Keratinocyte (primary cell): Measurements from ENCODE around the gene PTPN6. TPM values are rescaled to one million over a fixed set of nuclear protein-coding genes. Genes with fewer than 3 reads are reported as not detected.

Source experiments
- DNase-seq: peaks from one replicate; pipeline ENCODE4 v3.0.0-alpha.2; 2011; ENCODE audit warnings: low read depth, missing footprints, low spot score
- FAIRE-seq: peaks from 2 replicates; lab custom pipeline; 2011; peaks lifted over from hg19 to GRCh38; lab: Jason Lieb, UNC
- H2AFZ ChIP-seq: 2 replicates; pipeline ENCODE4 v1.6.0; 2012; ENCODE audit warnings: low read length, control low read depth, inconsistent platforms; ENCODE audit not compliant: control insufficient read depth
- H3K27ac ChIP-seq: 2 replicates; pipeline ENCODE4 v1.5.1; 2011; ENCODE audit warnings: low read length; ENCODE audit not compliant: control insufficient read depth, insufficient read depth
- H3K27me3 ChIP-seq: 3 replicates; pipeline ENCODE4 v1.6.0; 2011; ENCODE audit warnings: low read length; ENCODE audit not compliant: control insufficient read depth, insufficient read depth; ENCODE audit errors: extremely low read depth
- H3K36me3 ChIP-seq, 2 experiments: 2 replicates in 1 of 2; 3 replicates in 1 of 2; pipeline ENCODE4 v1.5.1; 2011; ENCODE audit warnings: low read length in 2 of 2, mild to moderate bottlenecking in 1 of 2; ENCODE audit not compliant: control insufficient read depth in 2 of 2, insufficient read depth in 2 of 2; ENCODE audit errors: extremely low read depth in 1 of 2
- H3K4me1 ChIP-seq: 3 replicates; pipeline ENCODE4 v1.5.1; 2011; ENCODE audit warnings: low read length; ENCODE audit not compliant: control insufficient read depth, insufficient read depth; ENCODE audit errors: extremely low read depth
- H3K4me2 ChIP-seq: 3 replicates; pipeline ENCODE4 v1.6.0; 2011; ENCODE audit warnings: low read depth, low read length; ENCODE audit not compliant: control insufficient read depth, insufficient read depth; ENCODE audit errors: extremely low read depth
- H3K4me3 ChIP-seq, 3 experiments: fragments of 200-600 bp in 1 of 3; sonication (generic) in 1 of 3; 2 replicates in 2 of 3; 3 replicates in 1 of 3; pipeline ENCODE4 v1.5.1; 2011 to 2016; ENCODE audit warnings: low read length in 3 of 3, mild to moderate bottlenecking in 3 of 3, control low read depth in 2 of 3, inconsistent platforms in 1 of 3, low read depth in 1 of 3, mixed read lengths in 1 of 3, mixed run types in 1 of 3, moderate library complexity in 1 of 3; ENCODE audit not compliant: control insufficient read depth in 2 of 3, insufficient read depth in 2 of 3; ENCODE audit errors: extremely low read depth in 1 of 3
- H3K79me2 ChIP-seq: 2 replicates; pipeline ENCODE4 v1.6.0; 2012; ENCODE audit warnings: low read length; ENCODE audit not compliant: control insufficient read depth, insufficient read depth
- H3K9ac ChIP-seq: 3 replicates; pipeline ENCODE4 v1.6.0; 2011; ENCODE audit warnings: low read length; ENCODE audit not compliant: control insufficient read depth, insufficient read depth; ENCODE audit errors: extremely low read depth
- H3K9me1 ChIP-seq: 3 replicates; pipeline ENCODE4 v1.6.0; 2011; ENCODE audit warnings: low read length; ENCODE audit not compliant: control insufficient read depth, insufficient read depth; ENCODE audit errors: extremely low read depth
- H3K9me3 ChIP-seq: 2 replicates; pipeline ENCODE4 v1.5.1; 2012; ENCODE audit warnings: low read depth, low read length; ENCODE audit not compliant: control insufficient read depth
- H4K20me1 ChIP-seq: 3 replicates; pipeline ENCODE4 v1.6.0; 2011; ENCODE audit warnings: low read length; ENCODE audit not compliant: control insufficient read depth, insufficient read depth; ENCODE audit errors: extremely low read depth
- CTCF ChIP-seq, 3 experiments: IDR thresholded peaks in 1 of 3; conservative IDR thresholded peaks in 1 of 3; optimal IDR thresholded peaks in 1 of 3; 2 replicates in 2 of 3; 3 replicates in 1 of 3; pipeline versions ENCODE3 to v1.5.1; 2011; ENCODE audit warnings: low read length in 3 of 3, mild to moderate bottlenecking in 3 of 3, moderate library complexity in 2 of 3, control low read depth in 1 of 3, inconsistent platforms in 1 of 3; ENCODE audit not compliant: insufficient read depth in 2 of 3; ENCODE audit errors: extremely low read depth in 1 of 3
- EZH2 ChIP-seq: IDR thresholded peaks from one replicate; pipeline ENCODE4 v1.6.1; 2012; ENCODE audit warnings: inconsistent platforms, mild to moderate bottlenecking, low read length, moderate library complexity
- dilution Hi-C: fragments of 300-500 bp; cut with MboI; formaldehyde crosslinking; loops from one replicate; pipeline ENCODE4 v1.7.0; 2020; ENCODE audit warnings: low sequenced_read_pairs; ENCODE audit not compliant: extremely low pct_ligation_motif_present
- polyA plus RNA-seq, 5 experiments: library from polyadenylated mRNA; depleted of rRNA in 3 of 5; stranded (reverse) in 3 of 5; stranded (forward) in 1 of 5; unstranded in 1 of 5; fragments of >200 nt; gene quantifications; 1 replicate in 1 of 5; 2 replicates in 3 of 5; 3 replicates in 1 of 5; pipeline versions ENCODE4 v1.2.1 to v1.2.3, GENCODE V29; 2011 to 2012; ENCODE audit warnings: missing spikeins in 2 of 5, low read depth in 1 of 5, low replicate concordance in 1 of 5

The PTPN6 gene
- polyA plus RNA-seq, 1 donor (not counting 4 experiments of a cell fraction or from before 2014, with no cell fraction given), result 18.7 TPM

- peaks cover 22% of the 10 kb centered on the region for H3K4me1 ChIP-seq
- no peak overlapping the region for H3K4me3 ChIP-seq
- DNase-seq (no peak), FAIRE-seq (no peak)
- H3K9me1 ChIP-seq, result no peaks in the 10 kb centered on the region
- no peak for TF ChIP-seq CTCF (optimal IDR thresholded peaks at IDR 0.05 in 1 of 3, IDR thresholded peaks at IDR 0.05 in 1 of 3, conservative IDR thresholded peaks at IDR 0.05 in 1 of 3; ENCODE audit: extremely low read depth in 1 of 3, insufficient read depth in 2 of 3, low read length in 3 of 3)
- no peaks in the 10 kb centered on the region for H3K9me3 ChIP-seq
- H3K9ac ChIP-seq, result no peak overlapping the region
- H4K20me1 ChIP-seq, result no peaks in the 10 kb centered on the region
- peaks cover 6% of the 10 kb centered on the region for H3K79me2 ChIP-seq
- H3K4me2 ChIP-seq, result no peak overlapping the region
- H3K36me3 ChIP-seq, result no peaks in the 10 kb centered on the region
- no peak overlapping the region for H3K27ac ChIP-seq
- no peak overlapping the region for H2AFZ ChIP-seq
- H3K27me3 ChIP-seq, result no peaks in the 10 kb centered on the region
- dilution Hi-C loops, result no loop called here
These were observed 2.1 kb upstream of the PTPN6 start for GRCh38 chr12:6948873-6949594.

- no peak for FAIRE-seq
- DNase-seq, result no peak
- no peaks in the 10 kb centered on the region for H3K27me3 ChIP-seq
- H3K4me3 ChIP-seq, result no peak overlapping the region
- H3K9ac ChIP-seq, result no peak overlapping the region
- H3K4me1 ChIP-seq, result peaks cover 15% of the 10 kb centered on the region
- H3K27ac ChIP-seq, result no peak overlapping the region
- no peaks in the 10 kb centered on the region for H3K36me3 ChIP-seq
- dilution Hi-C loops, result no loop called here
- no peaks in the 10 kb centered on the region for H4K20me1 ChIP-seq
- TF ChIP-seq CTCF (optimal IDR thresholded peaks at IDR 0.05 in 1 of 3, IDR thresholded peaks at IDR 0.05 in 1 of 3, conservative IDR thresholded peaks at IDR 0.05 in 1 of 3; ENCODE audit: extremely low read depth in 1 of 3, insufficient read depth in 2 of 3, low read length in 3 of 3) (peak in 1 of 3 experiments; percentile 22), EZH2 (no peak)
- peaks cover 5% of the 10 kb centered on the region for H3K79me2 ChIP-seq
- H3K9me1 ChIP-seq, result no peaks in the 10 kb centered on the region
- H3K4me2 ChIP-seq, result no peak overlapping the region
- H3K9me3 ChIP-seq, result no peaks in the 10 kb centered on the region
- no peak overlapping the region for H2AFZ ChIP-seq
These were observed 755 bp upstream of the PTPN6 start for GRCh38 chr12:6950401-6950801.
